B cell (primary cell): ENCODE results near the gene BET1. TPM values are rescaled to one million over a fixed set of nuclear protein-coding genes. Genes with fewer than 3 reads are reported as not detected.

Experiments used
- ATAC-seq: fragments of 200-7000 bp; cut with Tn5 transposase; one replicate; pipeline ENCODE4 v1.10.0; 2021; ENCODE audit warnings: low read depth, mild to moderate bottlenecking, moderate number of reproducible peaks, moderate library complexity
- CTCF ChIA-PET: fragments of 350-600 bp; sonication (Branson Sonifier 250); formaldehyde crosslinking; loops from one replicate; lab custom pipeline; 2021; ENCODE audit warnings: antibody characterized with exemption, inconsistent platforms; lab: Charles Lee
- POLR2A ChIA-PET: fragments of 350-600 bp; sonication (Branson Sonifier 250); formaldehyde crosslinking; loops from one replicate; lab custom pipeline; 2021; ENCODE audit warnings: antibody characterized with exemption; lab: Charles Lee
- DNase-seq: peaks from one replicate; pipeline ENCODE4 v3.0.0; 2013
- H2AFZ ChIP-seq: 2 replicates; pipeline ENCODE4 v1.6.1; 2012; ENCODE audit warnings: mild to moderate bottlenecking, low read depth, low read length; ENCODE audit not compliant: insufficient read depth, poor library complexity, severe bottlenecking
- H3K27ac ChIP-seq, 2 donors: 1 replicate in 1 of 2; 2 replicates in 1 of 2; pipeline ENCODE4 v1.5.1; 2012 to 2013; ENCODE audit warnings: low read length in 2 of 2, mild to moderate bottlenecking in 2 of 2, moderate library complexity in 1 of 2
- H3K27me3 ChIP-seq, 4 experiments: fragments of 200-600 bp in 1 of 4; sonication (generic) in 1 of 4; replicated peaks in 1 of 4; 1 replicate in 2 of 4; 2 replicates in 2 of 4; pipeline versions ENCODE4 v1.6.1 to v1.7.0; 2013 to 2016; ENCODE audit warnings: low read length in 3 of 4, mild to moderate bottlenecking in 2 of 4, mixed read lengths in 1 of 4, moderate library complexity in 1 of 4; ENCODE audit not compliant: insufficient read depth in 4 of 4, control insufficient read depth in 3 of 4; ENCODE audit errors: control extremely low read depth in 1 of 4
- H3K36me3 ChIP-seq, 2 experiments: replicated peaks in 1 of 2; 1 replicate in 1 of 2; 2 replicates in 1 of 2; pipeline versions ENCODE4 v1.6.1 to v1.7.1; 2013; ENCODE audit warnings: low read length in 1 of 2; ENCODE audit not compliant: insufficient read depth in 2 of 2, control insufficient read depth in 1 of 2; ENCODE audit errors: control extremely low read depth in 1 of 2, extremely low read depth in 1 of 2
- H3K4me1 ChIP-seq, 2 donors: fragments of 200-600 bp in 1 of 2; sonication (generic) in 1 of 2; 1 replicate in 1 of 2; 2 replicates in 1 of 2; pipeline versions ENCODE4 v1.5.1 to v1.6.1; 2013 to 2017; ENCODE audit warnings: low read length in 2 of 2; ENCODE audit not compliant: control insufficient read depth in 2 of 2, insufficient read depth in 2 of 2
- H3K4me2 ChIP-seq: replicated peaks from 2 replicates; pipeline ENCODE3; 2012; ENCODE audit warnings: mild to moderate bottlenecking, low read depth, low read length; ENCODE audit not compliant: poor library complexity, severe bottlenecking
- H3K4me3 ChIP-seq, 5 experiments: fragments of 200-600 bp in 1 of 5; sonication (generic) in 1 of 5; 1 replicate in 3 of 5; 2 replicates in 2 of 5; pipeline versions ENCODE4 v1.5.1 to v1.7.0; 2011 to 2016; ENCODE audit warnings: low read length in 4 of 5, mild to moderate bottlenecking in 4 of 5, low read depth in 2 of 5, control low read depth in 1 of 5, moderate library complexity in 1 of 5; ENCODE audit not compliant: insufficient read depth in 1 of 5; ENCODE audit errors: control extremely low read depth in 1 of 5, extremely low read depth in 1 of 5
- H3K79me2 ChIP-seq: fragments of 200-600 bp; sonication (generic); one replicate; pipeline ENCODE4 v1.6.0; 2016; ENCODE audit warnings: low read length; ENCODE audit not compliant: control insufficient read depth, insufficient read depth
- H3K9ac ChIP-seq: fragments of 200-600 bp; sonication (generic); 2 replicates; pipeline ENCODE4 v1.6.1; 2017; ENCODE audit warnings: mild to moderate bottlenecking, low read length, moderate library complexity
- H3K9me3 ChIP-seq, 3 donors: one replicate each; pipeline versions ENCODE4 v1.6.1 to v1.7.1; 2013; ENCODE audit warnings: low read length in 2 of 3; ENCODE audit not compliant: control insufficient read depth in 2 of 3, insufficient read depth in 1 of 3; ENCODE audit errors: control extremely low read depth in 1 of 3
- H4K20me1 ChIP-seq: 2 replicates; pipeline ENCODE4 v1.6.0; 2012; ENCODE audit warnings: mild to moderate bottlenecking, low read length; ENCODE audit not compliant: insufficient read depth, control insufficient read depth, poor library complexity, severe bottlenecking
- H3K27ac Mint-ChIP-seq: one replicate; pipeline ENCODE4 v1.8.0; 2021; ENCODE audit warnings: mixed read lengths
- H3K27me3 Mint-ChIP-seq: one replicate; pipeline ENCODE4 v1.8.0; 2021; ENCODE audit warnings: mixed read lengths
- H3K4me1 Mint-ChIP-seq: one replicate; pipeline ENCODE4 v1.8.0; 2021; ENCODE audit warnings: mixed read lengths
- H3K4me3 Mint-ChIP-seq: one replicate; pipeline ENCODE4 v1.8.0; 2021; ENCODE audit warnings: mixed read lengths
- H3K9me3 Mint-ChIP-seq: one replicate; pipeline ENCODE4 v1.8.0; 2022; ENCODE audit warnings: mixed read lengths; ENCODE audit not compliant: insufficient read depth
- CTCF ChIP-seq: fragments of 200-600 bp; IDR thresholded peaks from one replicate; pipeline ENCODE4 v1.8.0; 2022; ENCODE audit warnings: antibody characterized with exemption, mild to moderate bottlenecking
- EZH2 ChIP-seq: IDR thresholded peaks from 2 replicates; pipeline ENCODE4 v1.6.1; 2012; ENCODE audit warnings: borderline replicate concordance, low read depth, mild to moderate bottlenecking, moderate library complexity, low read length; ENCODE audit not compliant: insufficient read depth, poor library complexity, severe bottlenecking
- WGBS: methylation state at CpG from one replicate; pipeline ENCODE4 v1.1.5; 2013; ENCODE audit warnings: missing lambda C conversion rate; ENCODE audit not compliant: insufficient coverage; 5-methylcytosine and 5-hydroxymethylcytosine counted together
- intact Hi-C: fragments of 100-400 bp; cut with micrococcal nuclease; formaldehyde crosslinking; loops from one replicate; pipeline ENCODE4 v1.10.0; 2022
- polyA plus RNA-seq: library from polyadenylated mRNA; depleted of rRNA; stranded (reverse); fragments of >200 nt; gene quantifications from 2 replicates; pipeline ENCODE4 v1.2.3, GENCODE V29; 2012
- total RNA-seq, 2 donors: library from RNA; stranded (reverse); fragments of 120-200 nt in 1 of 2; gene quantifications; 1 replicate in 1 of 2; 2 replicates in 1 of 2; pipeline versions ENCODE4 v1.2.3 to v1.2.4, GENCODE V29; 2013 to 2022

The BET1 gene
- total and polyA plus RNA-seq, 2 donors (not counting 1 experiment from before 2014, with no cell fraction given) = 16.0 to 36.1 TPM

- H3K9ac ChIP-seq = no peak overlapping the region
- no peak overlapping the region for H3K4me3 ChIP-seq
- no CpG with 5 or more reads among the region's 1 CpG for WGBS
- no peaks in the 10 kb centered on the region for H3K27me3 ChIP-seq
- POLR2A ChIA-PET = no interaction called here
- H3K9me3 ChIP-seq = no peaks in the 10 kb centered on the region
- TF ChIP-seq CTCF (no peak), EZH2 (no peak)
- peak overlapping the region; percentile 9 for H3K4me3 Mint-ChIP-seq
- no peaks in the 10 kb centered on the region for H3K36me3 ChIP-seq
- H3K4me2 ChIP-seq = peak overlapping the region; percentile 25
- no peaks in the 10 kb centered on the region for H3K9me3 Mint-ChIP-seq
- H2AFZ ChIP-seq = no peak overlapping the region
- H3K4me1 ChIP-seq = peaks cover 54 to 55% of the 10 kb centered on the region in 2 donors
- peaks cover 52% of the 10 kb centered on the region for H3K4me1 Mint-ChIP-seq
- H3K79me2 ChIP-seq = no peaks in the 10 kb centered on the region
- no peak for ATAC-seq
- H4K20me1 ChIP-seq = no peaks in the 10 kb centered on the region
- DNase-seq = no peak
- intact Hi-C loops = no loop called here
- peak overlapping the region; percentile 21 to 48 for H3K27ac ChIP-seq
- CTCF ChIA-PET = no interaction called here
- peak overlapping the region; percentile 71 for H3K27ac Mint-ChIP-seq
- H3K27me3 Mint-ChIP-seq = no peaks in the 10 kb centered on the region
These were observed 43.8 kb upstream of the BET1 start for GRCh38 chr7:94047956-94048355.

GRCh38 chr7:94045581-94045980 is 41.4 kb upstream of the BET1 start:
- no peak for ATAC-seq
- POLR2A ChIA-PET = no interaction called here
- peak overlapping the region; percentile 2 for H3K27ac Mint-ChIP-seq
- TF ChIP-seq CTCF (no peak), EZH2 (no peak)
- peaks cover 48% of the 10 kb centered on the region for H3K4me1 Mint-ChIP-seq
- Histone ChIP-seq H3K27ac (no peak overlapping the region), H3K36me3 (no peaks in the 10 kb centered on the region), H3K9me3 (no peaks in the 10 kb centered on the region), H2AFZ (no peak overlapping the region), H3K4me3 (no peak overlapping the region), H3K9ac (no peak overlapping the region), H3K4me1 (peaks cover 36 to 38% of the 10 kb centered on the region in 2 donors), H3K79me2 (no peaks in the 10 kb centered on the region), H3K4me2 (no peak overlapping the region), H4K20me1 (no peaks in the 10 kb centered on the region), H3K27me3 (no peaks in the 10 kb centered on the region)
- 100% methylated on average over 1 of the region's 2 CpGs for WGBS
- CTCF ChIA-PET = interaction anchor here (2.5 kb wide), 1 partner anchor 42 kb away, joined by 11 read pairs; no protein-coding TSS in a partner anchor
- intact Hi-C loops = no loop called here
- H3K9me3 Mint-ChIP-seq = no peaks in the 10 kb centered on the region
- no peaks in the 10 kb centered on the region for H3K27me3 Mint-ChIP-seq
- no peak overlapping the region for H3K4me3 Mint-ChIP-seq
- DNase-seq = no peak
